ENCODE data around the gene PLCB1.

PLCB1 gene

GRCh38 chr20:8837396-8837795 lies 705.3 kb downstream of the PLCB1 start:
- no peak for TF ChIP-seq SIN3A (IDR thresholded peaks at IDR 0.05; ENCODE audit: borderline replicate concordance, insufficient read depth, low read length)
- TF ChIP-seq REST (IDR thresholded peaks at IDR 0.05; ENCODE audit: insufficient read depth in 1 of 2, low read depth in 2 of 2, low read length in 2 of 2), result no peak
- TF ChIP-seq TAF1 (IDR thresholded peaks at IDR 0.05; ENCODE audit: borderline replicate concordance, insufficient read depth, low read length), result no peak
- TF ChIP-seq FOXP2 (optimal IDR thresholded peaks at IDR 0.05; ENCODE audit: borderline replicate concordance, extremely low read depth, extremely low read length, insufficient read depth), result no peak
- no peak for TF ChIP-seq POLR2AphosphoS5 (IDR thresholded peaks at IDR 0.05; ENCODE audit: low read depth, low read length)

- TF ChIP-seq FOXP2 (optimal IDR thresholded peaks at IDR 0.05; ENCODE audit: borderline replicate concordance, extremely low read depth, extremely low read length, insufficient read depth) (no peak), TAF1 (IDR thresholded peaks at IDR 0.05; ENCODE audit: borderline replicate concordance, insufficient read depth, low read length) (no peak), POLR2AphosphoS5 (IDR thresholded peaks at IDR 0.05; ENCODE audit: low read depth, low read length) (no peak), REST (IDR thresholded peaks at IDR 0.05; ENCODE audit: insufficient read depth in 1 of 2, low read depth in 2 of 2, low read length in 2 of 2) (no peak), SIN3A (IDR thresholded peaks at IDR 0.05; ENCODE audit: borderline replicate concordance, insufficient read depth, low read length) (no peak)
Observed at GRCh38 chr20:8842525-8842924, 710.5 kb downstream of the PLCB1 start.

GRCh38 chr20:8844179-8844578 lies 712.1 kb downstream of the PLCB1 start:
- TF ChIP-seq POLR2AphosphoS5 (IDR thresholded peaks at IDR 0.05; ENCODE audit: low read depth, low read length) (no peak), SIN3A (IDR thresholded peaks at IDR 0.05; ENCODE audit: borderline replicate concordance, insufficient read depth, low read length) (no peak), REST (IDR thresholded peaks at IDR 0.05; ENCODE audit: insufficient read depth in 1 of 2, low read depth in 2 of 2, low read length in 2 of 2) (no peak), FOXP2 (optimal IDR thresholded peaks at IDR 0.05; ENCODE audit: borderline replicate concordance, extremely low read depth, extremely low read length, insufficient read depth) (no peak), TAF1 (IDR thresholded peaks at IDR 0.05; ENCODE audit: borderline replicate concordance, insufficient read depth, low read length) (no peak)

- TF ChIP-seq SIN3A (IDR thresholded peaks at IDR 0.05; ENCODE audit: borderline replicate concordance, insufficient read depth, low read length), result no peak
- TF ChIP-seq FOXP2 (optimal IDR thresholded peaks at IDR 0.05; ENCODE audit: borderline replicate concordance, extremely low read depth, extremely low read length, insufficient read depth), result no peak
- no peak for TF ChIP-seq TAF1 (IDR thresholded peaks at IDR 0.05; ENCODE audit: borderline replicate concordance, insufficient read depth, low read length)
- TF ChIP-seq REST (IDR thresholded peaks at IDR 0.05; ENCODE audit: insufficient read depth in 1 of 2, low read depth in 2 of 2, low read length in 2 of 2), result no peak
- TF ChIP-seq POLR2AphosphoS5 (IDR thresholded peaks at IDR 0.05; ENCODE audit: low read depth, low read length), result no peak
Observed at GRCh38 chr20:8849990-8850389, 717.9 kb downstream of the PLCB1 start.

GRCh38 chr20:8851446-8851845 lies 719.4 kb downstream of the PLCB1 start:
- TF ChIP-seq FOXP2 (optimal IDR thresholded peaks at IDR 0.05; ENCODE audit: borderline replicate concordance, extremely low read depth, extremely low read length, insufficient read depth), result no peak
- TF ChIP-seq TAF1 (IDR thresholded peaks at IDR 0.05; ENCODE audit: borderline replicate concordance, insufficient read depth, low read length), result no peak
- no peak for TF ChIP-seq SIN3A (IDR thresholded peaks at IDR 0.05; ENCODE audit: borderline replicate concordance, insufficient read depth, low read length)
- TF ChIP-seq POLR2AphosphoS5 (IDR thresholded peaks at IDR 0.05; ENCODE audit: low read depth, low read length), result no peak
- no peak for TF ChIP-seq REST (IDR thresholded peaks at IDR 0.05; ENCODE audit: insufficient read depth in 1 of 2, low read depth in 2 of 2, low read length in 2 of 2)
